IPS-18a (cell line): ENCODE measurements around the gene AHRR.

Experiments used
- H3K27ac ChIP-seq: one replicate; pipeline ENCODE4 v1.5.1; 2013; ENCODE audit warnings: low read length
- H3K27me3 ChIP-seq: one replicate; pipeline ENCODE4 v1.6.1; 2013; ENCODE audit warnings: mild to moderate bottlenecking, low read length; ENCODE audit not compliant: control insufficient read depth, insufficient read depth
- H3K36me3 ChIP-seq: one replicate; pipeline ENCODE4 v1.6.1; 2013; ENCODE audit warnings: low read depth, low read length; ENCODE audit not compliant: control insufficient read depth
- H3K4me1 ChIP-seq: one replicate; pipeline ENCODE4 v1.6.1; 2013; ENCODE audit warnings: low read depth, low read length; ENCODE audit not compliant: control insufficient read depth
- H3K4me3 ChIP-seq: one replicate; pipeline ENCODE4 v1.5.1; 2013; ENCODE audit warnings: low read length
- H3K9ac ChIP-seq: one replicate; pipeline ENCODE4 v1.6.1; 2013; ENCODE audit warnings: mild to moderate bottlenecking, low read length, moderate library complexity
- H3K9me3 ChIP-seq: one replicate; pipeline ENCODE4 v1.6.1; 2013; ENCODE audit warnings: low read depth, low read length; ENCODE audit not compliant: control insufficient read depth

AHRR gene

GRCh38 chr5:421901-422300 is 100.4 kb downstream of the AHRR start:
- Histone ChIP-seq H3K9ac (no peak overlapping the region), H3K9me3 (no peaks in the 10 kb centered on the region), H3K27me3 (no peaks in the 10 kb centered on the region), H3K27ac (no peak overlapping the region), H3K4me3 (no peak overlapping the region), H3K4me1 (no peaks in the 10 kb centered on the region), H3K36me3 (no peaks in the 10 kb centered on the region)

GRCh38 chr5:422323-423232 is 101.1 kb downstream of the AHRR start:
- Histone ChIP-seq H3K9ac (no peak overlapping the region), H3K27ac (no peak overlapping the region), H3K9me3 (no peaks in the 10 kb centered on the region)

GRCh38 chr5:423233-423565 is 101.7 kb downstream of the AHRR start:
- Histone ChIP-seq H3K9me3 (no peaks in the 10 kb centered on the region), H3K27ac (no peak overlapping the region), H3K4me1 (no peaks in the 10 kb centered on the region), H3K4me3 (no peak overlapping the region), H3K9ac (no peak overlapping the region), H3K36me3 (no peaks in the 10 kb centered on the region), H3K27me3 (no peaks in the 10 kb centered on the region)

More at GRCh38 chr5:422323-423232, 101.1 kb downstream of the AHRR start:
- H3K4me3 ChIP-seq, result no peak overlapping the region
- no peaks in the 10 kb centered on the region for H3K27me3 ChIP-seq
- no peaks in the 10 kb centered on the region for H3K4me1 ChIP-seq
- H3K36me3 ChIP-seq, result no peaks in the 10 kb centered on the region

- H3K9ac ChIP-seq, result no peak overlapping the region
- no peaks in the 10 kb centered on the region for H3K27me3 ChIP-seq
- no peak overlapping the region for H3K27ac ChIP-seq
- H3K4me1 ChIP-seq, result no peaks in the 10 kb centered on the region
- H3K4me3 ChIP-seq, result no peak overlapping the region
- H3K9me3 ChIP-seq, result no peaks in the 10 kb centered on the region
- H3K36me3 ChIP-seq, result no peaks in the 10 kb centered on the region
Measured at GRCh38 chr5:423626-424261, 102.2 kb downstream of the AHRR start.

- H3K9ac ChIP-seq, result no peak overlapping the region
- H3K4me3 ChIP-seq, result no peak overlapping the region
- no peaks in the 10 kb centered on the region for H3K27me3 ChIP-seq
- no peaks in the 10 kb centered on the region for H3K36me3 ChIP-seq
- H3K9me3 ChIP-seq, result no peaks in the 10 kb centered on the region
- H3K27ac ChIP-seq, result no peak overlapping the region
- no peaks in the 10 kb centered on the region for H3K4me1 ChIP-seq
Measured at GRCh38 chr5:424301-425110, 103.0 kb downstream of the AHRR start.

- H3K4me3 ChIP-seq, result no peak overlapping the region
- no peaks in the 10 kb centered on the region for H3K4me1 ChIP-seq
- no peak overlapping the region for H3K27ac ChIP-seq
- H3K9me3 ChIP-seq, result no peaks in the 10 kb centered on the region
- H3K9ac ChIP-seq, result no peak overlapping the region
- H3K27me3 ChIP-seq, result no peaks in the 10 kb centered on the region
- no peaks in the 10 kb centered on the region for H3K36me3 ChIP-seq
Measured at GRCh38 chr5:425714-426113, 104.2 kb downstream of the AHRR start.

- Histone ChIP-seq H3K9ac (no peak overlapping the region), H3K36me3 (no peaks in the 10 kb centered on the region), H3K4me1 (no peaks in the 10 kb centered on the region), H3K27ac (no peak overlapping the region), H3K9me3 (no peaks in the 10 kb centered on the region), H3K4me3 (no peak overlapping the region), H3K27me3 (no peaks in the 10 kb centered on the region)
Measured at GRCh38 chr5:426392-426976, 105.0 kb downstream of the AHRR start.

GRCh38 chr5:427415-428087 is 106.0 kb downstream of the AHRR start:
- Histone ChIP-seq H3K36me3 (no peaks in the 10 kb centered on the region), H3K27me3 (no peaks in the 10 kb centered on the region), H3K4me3 (no peak overlapping the region), H3K4me1 (no peaks in the 10 kb centered on the region), H3K27ac (no peak overlapping the region), H3K9me3 (no peaks in the 10 kb centered on the region), H3K9ac (no peak overlapping the region)

GRCh38 chr5:428219-428618 is 106.7 kb downstream of the AHRR start:
- Histone ChIP-seq H3K9ac (no peak overlapping the region), H3K36me3 (no peaks in the 10 kb centered on the region), H3K4me1 (no peaks in the 10 kb centered on the region), H3K27ac (no peak overlapping the region), H3K4me3 (no peak overlapping the region), H3K27me3 (no peaks in the 10 kb centered on the region), H3K9me3 (no peaks in the 10 kb centered on the region)

- no peaks in the 10 kb centered on the region for H3K27me3 ChIP-seq
- H3K27ac ChIP-seq, result no peak overlapping the region
- H3K36me3 ChIP-seq, result no peaks in the 10 kb centered on the region
- no peaks in the 10 kb centered on the region for H3K9me3 ChIP-seq
- H3K9ac ChIP-seq, result no peak overlapping the region
- H3K4me1 ChIP-seq, result no peaks in the 10 kb centered on the region
- H3K4me3 ChIP-seq, result no peak overlapping the region
Measured at GRCh38 chr5:428754-429452, 107.4 kb downstream of the AHRR start.
